IMR-90 (cell line): ENCODE data around the gene BRPF3. TPM values are rescaled to one million over a fixed set of nuclear protein-coding genes. Genes with fewer than 3 reads are reported as not detected.

Experiments used
- ATAC-seq: fragments of 200-7000 bp; cut with Tn5 transposase; 2 replicates; pipeline ENCODE4 v1.9.1; 2020; ENCODE audit warnings: low read depth, mild to moderate bottlenecking, moderate library complexity
- BruUV-seq: library from RNA; stranded (reverse); fragments of 400-500 nt; replicated peaks from 2 replicates; lab custom pipeline; 2021; lab: Mats Ljungman, UMichigan
- CTCF ChIA-PET: fragments of 300-600 bp; formaldehyde crosslinking; extraction: SDS; loops from one replicate; lab custom pipeline; 2021; ENCODE audit warnings: antibody characterized with exemption; lab: Yijun Ruan, JAX
- POLR2A ChIA-PET: fragments of 300-600 bp; sonication (Branson Sonifier 250); formaldehyde crosslinking; loops from one replicate; lab custom pipeline; 2022; ENCODE audit warnings: antibody characterized with exemption; ENCODE audit not compliant: unreplicated experiment; lab: Charles Lee
- DNase-seq: peaks from one replicate; pipeline ENCODE4 v3.0.0; 2013
- H2AFZ ChIP-seq: replicated peaks from 2 replicates; pipeline ENCODE3; 2013; ENCODE audit warnings: low read length, mild to moderate bottlenecking; ENCODE audit not compliant: poor library complexity
- H2AK5ac ChIP-seq: 2 replicates; pipeline ENCODE4 v1.6.1; 2013; ENCODE audit warnings: low read depth, low read length, inconsistent platforms
- H2AK9ac ChIP-seq: replicated peaks from 2 replicates; pipeline ENCODE3; 2013; ENCODE audit warnings: mild to moderate bottlenecking, low read depth, low read length, moderate library complexity; ENCODE audit not compliant: poor library complexity
- H2BK120ac ChIP-seq: 2 replicates; pipeline ENCODE4 v1.6.1; 2013; ENCODE audit warnings: low read depth, low read length, inconsistent platforms
- H2BK15ac ChIP-seq: 3 replicates; pipeline ENCODE4 v1.6.1; 2013; ENCODE audit warnings: low read depth, low read length, inconsistent platforms
- H2BK20ac ChIP-seq: 2 replicates; pipeline ENCODE4 v1.6.1; 2013; ENCODE audit warnings: low read depth, mild to moderate bottlenecking, inconsistent platforms, low read length, moderate library complexity
- H2BK5ac ChIP-seq: 2 replicates; pipeline ENCODE4 v1.6.1; 2013; ENCODE audit warnings: mild to moderate bottlenecking, low read depth, low read length, inconsistent platforms; ENCODE audit not compliant: poor library complexity, severe bottlenecking
- H3K14ac ChIP-seq: replicated peaks from 2 replicates; pipeline ENCODE4 v1.6.1; 2013; ENCODE audit warnings: low read depth, low read length, inconsistent platforms
- H3K18ac ChIP-seq: 2 replicates; pipeline ENCODE4 v1.6.1; 2013; ENCODE audit warnings: low read depth, low read length, control low read depth
- H3K23ac ChIP-seq: 2 replicates; pipeline ENCODE4 v1.6.1; 2013; ENCODE audit warnings: low read depth, low read length, inconsistent platforms
- H3K27ac ChIP-seq: 2 replicates; pipeline ENCODE4 v1.5.1; 2013; ENCODE audit warnings: mild to moderate bottlenecking, control low read depth, low read length; ENCODE audit not compliant: insufficient read depth
- H3K27me3 ChIP-seq: 2 replicates; pipeline ENCODE4 v1.6.1; 2013; ENCODE audit warnings: low read length; ENCODE audit not compliant: control insufficient read depth, insufficient read depth
- H3K36me3 ChIP-seq: 2 replicates; pipeline ENCODE4 v1.6.1; 2013; ENCODE audit warnings: low read length, mixed read lengths; ENCODE audit not compliant: control insufficient read depth, insufficient read depth
- H3K4ac ChIP-seq: 2 replicates; pipeline ENCODE4 v1.6.1; 2013; ENCODE audit warnings: low read depth, low read length, inconsistent platforms
- H3K4me1 ChIP-seq: 2 replicates; pipeline ENCODE4 v1.6.1; 2013; ENCODE audit warnings: low read length, mixed read lengths; ENCODE audit not compliant: control insufficient read depth, insufficient read depth
- H3K4me2 ChIP-seq: 2 replicates; pipeline ENCODE4 v1.6.1; 2013; ENCODE audit warnings: low read depth, mild to moderate bottlenecking, control low read depth, low read length, moderate library complexity
- H3K4me3 ChIP-seq: 2 replicates; pipeline ENCODE4 v1.5.1; 2013; ENCODE audit warnings: low read depth, mild to moderate bottlenecking, control low read depth, low read length, moderate library complexity; ENCODE audit not compliant: insufficient read depth
- H3K56ac ChIP-seq: 2 replicates; pipeline ENCODE4 v1.6.1; 2013; ENCODE audit warnings: low read length, inconsistent platforms; ENCODE audit not compliant: insufficient read depth; ENCODE audit errors: extremely low read depth
- H3K79me1 ChIP-seq, 2 experiments: 2 replicates each; pipeline ENCODE4 v1.6.1; 2013; ENCODE audit warnings: low read length in 2 of 2, inconsistent platforms in 1 of 2, low read depth in 1 of 2
- H3K9ac ChIP-seq: 2 replicates; pipeline ENCODE4 v1.6.1; 2013; ENCODE audit warnings: low read depth, low read length, control low read depth
- H3K9me1 ChIP-seq: 2 replicates; pipeline ENCODE4 v1.6.1; 2013; ENCODE audit warnings: low read length, inconsistent platforms; ENCODE audit not compliant: insufficient read depth
- H3K9me3 ChIP-seq: 2 replicates; pipeline ENCODE4 v1.6.1; 2013; ENCODE audit warnings: low read length; ENCODE audit not compliant: control insufficient read depth, insufficient read depth
- H4K20me1 ChIP-seq: 2 replicates; pipeline ENCODE4 v1.6.1; 2013; ENCODE audit warnings: low read length, inconsistent platforms; ENCODE audit not compliant: insufficient read depth
- H4K5ac ChIP-seq: 2 replicates; pipeline ENCODE4 v1.6.1; 2013; ENCODE audit warnings: mild to moderate bottlenecking, low read depth, low read length, control low read depth
- H4K8ac ChIP-seq, 2 experiments: 2 replicates each; pipeline ENCODE4 v1.6.1; 2013; ENCODE audit warnings: low read depth in 2 of 2, low read length in 2 of 2, control low read depth in 1 of 2, inconsistent platforms in 1 of 2
- H4K91ac ChIP-seq: 2 replicates; pipeline ENCODE4 v1.6.1; 2013; ENCODE audit warnings: low read depth, low read length, inconsistent platforms; ENCODE audit not compliant: insufficient read depth
- MAZ ChIP-seq: IDR thresholded peaks from 2 replicates; pipeline ENCODE4 v1.6.1; 2012; ENCODE audit warnings: low read depth, mild to moderate bottlenecking, low read length, improper control_type of control experiment, moderate library complexity, borderline replicate concordance
- NFE2L2 ChIP-seq: fragments of 150-350 bp; IDR thresholded peaks from 2 replicates; pipeline ENCODE4 v1.6.1; 2016; ENCODE audit warnings: low read depth, mild to moderate bottlenecking, low read length
- POLR2A ChIP-seq: IDR thresholded peaks from 2 replicates; pipeline ENCODE4 v1.6.1; 2012; ENCODE audit warnings: mild to moderate bottlenecking, low read depth, low read length
- RAD21 ChIP-seq: IDR thresholded peaks from 2 replicates; pipeline ENCODE4 v1.6.1; 2012; ENCODE audit warnings: low read length, improper control_type of control experiment
- SMC3 ChIP-seq: fragments of 150-350 bp; IDR thresholded peaks from 2 replicates; pipeline ENCODE4 v1.6.1; 2016; ENCODE audit warnings: low read depth, mild to moderate bottlenecking, antibody characterized with exemption, low read length, moderate library complexity
- whole genome bisulfite sequencing, 2 experiments: methylation state at CpG; one replicate each; pipeline versions ENCODE4 v1.1.5 to v1.1.7; 2013; ENCODE audit warnings: missing lambda C conversion rate in 2 of 2; ENCODE audit not compliant: insufficient read length in 1 of 2; ENCODE audit errors: extremely low coverage in 2 of 2; 5-methylcytosine and 5-hydroxymethylcytosine counted together
- dilution Hi-C: fragments of 300-500 bp; cut with HindIII; formaldehyde crosslinking; loops from one replicate; pipeline ENCODE4 v1.14.3; 2018; ENCODE audit warnings: low sequenced_read_pairs; ENCODE audit not compliant: unreplicated experiment
- in situ Hi-C: fragments of 300-500 bp; cut with MboI; formaldehyde crosslinking; loops from 3 replicates; pipeline ENCODE4 v1.14.3; 2019; ENCODE audit warnings: low sequenced_read_pairs, inconsistent platforms, mixed read lengths
- intact Hi-C: fragments of 100-400 bp; cut with micrococcal nuclease; formaldehyde crosslinking; loops from 2 replicates; pipeline ENCODE4 v1.10.0; 2022
- polyA plus RNA-seq, 3 experiments: library from polyadenylated mRNA; depleted of rRNA; stranded (reverse); fragments of >200 nt; gene quantifications; 2 replicates each; pipeline ENCODE4 v1.2.3, GENCODE V29; 2012; ENCODE audit warnings: low replicate concordance in 1 of 3
- total RNA-seq: library from RNA; depleted of rRNA; stranded (reverse); fragments of >200 nt; gene quantifications from 2 replicates; pipeline ENCODE4 v1.2.3, GENCODE V29; 2012

BRPF3 gene
- total and polyA plus RNA-seq, 2 of the 4 experiments (the other 2 are of a cell fraction), result 10.2 to 17.2 TPM

DNA sequence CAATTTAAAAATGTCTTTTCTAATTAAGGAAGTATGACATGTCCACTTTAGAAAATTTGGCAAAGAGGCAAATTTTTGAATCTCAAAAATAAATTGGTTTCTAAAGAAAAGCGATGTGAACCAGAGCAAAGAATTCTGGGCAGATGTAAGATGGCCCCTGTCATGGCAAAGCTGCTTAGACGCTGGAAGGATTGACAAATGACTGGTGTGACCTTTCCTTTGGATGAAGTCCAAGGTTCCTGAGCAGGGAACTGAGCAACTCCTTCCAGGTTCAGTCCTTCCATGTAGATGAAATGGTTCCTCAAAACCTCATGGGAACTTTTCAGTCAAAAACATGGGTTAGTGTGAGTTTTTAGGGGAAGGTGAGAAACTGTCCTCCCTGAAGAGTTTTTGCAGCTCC is 25.1 kb downstream of the BRPF3 start:
- Histone ChIP-seq H4K20me1 (peaks cover 14% of the 10 kb centered on the region; the same call in 1 of the 2 replicates), H3K36me3 (peaks cover 43% of the 10 kb centered on the region), H3K27me3 (no peaks in the 10 kb centered on the region), H3K18ac (no peak overlapping the region), H3K4me3 (no peak overlapping the region), H3K23ac (no peak overlapping the region), H2AFZ (no peak overlapping the region), H3K4me1 (peaks cover 12% of the 10 kb centered on the region), H3K4ac (no peak overlapping the region), H2BK20ac (no peak overlapping the region), H2AK9ac (no peak overlapping the region), H3K56ac (no peak overlapping the region), H2AK5ac (no peak overlapping the region), H3K9me3 (no peaks in the 10 kb centered on the region), H3K9me1 (peaks cover 9% of the 10 kb centered on the region), H4K8ac (no peak overlapping the region), H3K79me1 (peaks cover 5 to 43% of the 10 kb centered on the region in 2 experiments), H2BK120ac (no peak overlapping the region), H3K14ac (no peak overlapping the region), H2BK15ac (no peak overlapping the region), H4K91ac (no peak overlapping the region), H4K5ac (no peak overlapping the region), H3K9ac (no peak overlapping the region), H2BK5ac (no peak overlapping the region), H3K27ac (no peak overlapping the region), H3K4me2 (no peak overlapping the region)
- dilution Hi-C loops, result no loop called here
- DNase-seq (no peak), ATAC-seq (no peak)
- TF ChIP-seq MAZ, result no peak
- no peak for TF ChIP-seq NFE2L2
- no peak for TF ChIP-seq POLR2A
- TF ChIP-seq RAD21, result no peak
- no peak for TF ChIP-seq SMC3
- POLR2A ChIA-PET, result no interaction called here
- WGBS, 2 experiments, result 33% methylated on average over 1 of the region's 2 CpGs; no CpG with 5 or more reads in 1 of the 2 experiments
- no TSS peak for BruUV-seq
- in situ Hi-C loops, result no loop called here
- CTCF ChIA-PET, result no interaction called here
- intact Hi-C loops, result no loop called here
